ENCODE measurements around the gene CDC14A.

CDC14A gene

DNA sequence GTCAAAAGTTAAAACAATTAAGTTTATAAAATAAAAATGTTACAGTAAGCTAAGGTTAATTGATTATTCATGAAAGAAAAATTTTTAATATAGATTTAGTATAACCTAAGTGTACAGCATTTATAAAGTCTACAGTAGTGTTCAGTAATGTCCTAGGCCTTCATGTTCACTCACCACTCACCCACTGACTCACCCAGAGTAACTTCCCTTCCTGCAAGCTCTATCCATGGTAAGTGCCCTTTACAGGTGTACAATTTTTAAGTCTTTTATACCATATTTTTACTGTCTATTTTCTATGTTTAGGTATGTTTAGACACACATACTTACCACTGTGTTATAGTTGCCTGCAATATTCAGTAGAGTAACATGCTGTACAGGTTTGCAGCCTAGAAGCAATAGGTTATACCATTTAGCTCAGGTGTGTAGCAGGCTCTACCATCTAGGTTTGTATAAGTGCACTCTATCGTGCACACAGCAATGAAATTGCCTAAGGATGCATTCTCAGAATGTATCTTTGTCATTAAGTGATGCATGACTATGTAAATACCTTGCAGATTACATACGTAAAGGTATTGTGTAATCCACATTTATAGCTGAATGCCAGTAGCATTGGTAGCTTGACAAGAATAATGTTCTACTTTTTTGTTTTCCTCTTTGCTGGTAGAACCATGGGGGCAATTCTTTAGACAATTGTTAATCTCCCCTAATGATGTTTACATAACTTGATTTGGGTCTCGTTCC is 149.9 kb downstream of the CDC14A start:
- DNase-seq, result no peak

DNA sequence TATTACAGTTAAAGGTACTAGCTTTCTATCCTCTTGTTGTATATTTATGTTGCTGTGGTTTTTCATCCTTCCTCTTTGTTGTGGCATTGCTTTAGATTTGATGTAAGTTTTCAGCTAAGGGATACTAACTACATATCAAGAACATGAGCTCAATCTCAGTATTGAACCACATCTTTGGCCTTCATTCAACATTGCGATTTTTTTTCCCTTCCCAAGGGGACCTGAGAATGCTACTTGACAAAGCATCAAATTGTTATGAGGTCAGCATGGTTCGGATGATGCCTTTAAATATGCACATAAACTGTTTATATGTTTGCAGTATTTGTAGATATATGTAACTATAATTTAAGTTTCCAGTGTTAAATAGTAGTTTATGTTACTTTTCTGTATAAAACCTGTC is 153.9 kb downstream of the CDC14A start:
- no peak for DNase-seq

DNA sequence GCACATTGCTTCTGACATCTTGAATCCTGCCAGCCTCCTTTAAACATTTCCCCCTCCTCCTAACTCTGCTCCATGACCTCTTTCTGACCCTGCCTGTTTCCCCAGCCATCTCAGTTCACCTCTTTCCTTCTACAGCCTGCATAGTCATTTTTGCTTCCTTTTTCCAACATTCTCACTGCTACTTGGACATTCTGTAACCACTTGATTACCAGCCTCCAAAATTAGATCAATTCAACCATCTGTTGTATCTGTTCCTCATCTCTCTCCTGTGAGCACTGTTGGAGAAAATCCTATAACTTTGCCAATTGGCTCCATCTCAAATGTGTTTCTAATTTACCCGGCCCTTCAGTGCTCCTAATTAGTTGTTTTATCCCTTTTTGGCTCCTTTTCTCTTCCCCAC is 158.1 kb downstream of the CDC14A start:
- no peak for DNase-seq

DNA sequence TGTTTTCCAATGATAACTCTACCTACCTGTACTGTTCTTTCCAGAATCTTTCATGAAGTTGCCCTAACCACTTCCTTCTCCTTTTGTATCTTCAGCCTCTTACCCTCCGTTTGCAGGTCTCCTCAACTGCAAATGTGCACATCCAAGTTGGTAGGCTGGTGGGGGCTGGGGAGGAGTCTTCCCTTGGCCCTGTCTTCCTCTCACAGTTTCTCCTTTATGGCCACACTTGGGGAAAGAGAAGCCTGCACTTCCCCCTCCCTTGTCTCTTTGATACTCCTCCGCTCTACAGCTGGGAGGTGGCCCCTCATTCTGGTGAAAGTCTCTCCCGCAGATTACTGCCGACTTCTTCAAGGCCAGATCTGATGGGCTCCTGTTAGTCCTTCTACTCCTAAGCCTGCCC is 158.8 kb downstream of the CDC14A start:
- DNase-seq, result no peak

DNA sequence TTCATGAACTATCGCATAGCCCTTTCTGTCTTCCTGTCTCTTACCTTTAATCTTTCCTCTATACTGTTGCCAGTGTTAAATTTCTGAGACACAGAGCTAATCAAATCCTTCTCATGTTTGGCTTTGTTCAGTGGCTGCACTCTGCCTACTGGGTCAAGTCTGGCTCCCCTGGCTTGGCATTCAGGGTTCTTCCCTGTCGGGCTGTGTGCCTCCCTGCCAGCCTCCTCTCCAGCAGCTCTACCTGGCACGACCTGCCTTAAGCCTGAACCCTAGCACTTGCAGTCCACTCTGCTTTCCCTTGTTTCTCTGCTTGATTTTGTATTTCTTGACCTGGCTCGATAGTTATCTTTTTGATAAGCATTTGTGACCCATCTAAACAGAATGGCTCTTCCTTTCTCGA is 159.5 kb downstream of the CDC14A start:
- DNase-seq, result no peak

DNA sequence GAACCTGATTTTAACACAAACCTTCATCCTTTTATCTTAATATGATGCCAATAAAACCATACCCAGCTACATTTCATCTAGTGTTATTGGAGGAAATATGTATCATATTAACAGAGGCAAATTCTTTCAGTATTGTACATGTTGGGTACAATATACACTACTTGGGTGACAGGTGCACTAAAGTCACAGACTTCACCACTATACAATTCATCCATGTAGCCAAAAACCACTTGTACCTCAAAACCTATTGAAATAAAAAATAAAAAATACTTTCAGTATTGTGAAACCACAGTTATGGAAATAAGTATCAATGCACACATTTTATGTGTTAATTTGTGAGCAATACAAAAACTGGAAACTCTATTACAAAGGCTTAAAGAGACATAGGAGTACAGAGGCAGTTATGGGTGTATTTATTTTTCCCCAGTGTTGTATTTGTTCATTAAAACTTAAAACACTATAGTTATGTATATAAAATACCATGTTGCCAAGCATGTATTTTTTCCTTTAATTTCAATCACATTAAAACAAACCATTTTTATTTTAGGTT is 160.6 kb downstream of the CDC14A start:
- no peak for DNase-seq

DNA sequence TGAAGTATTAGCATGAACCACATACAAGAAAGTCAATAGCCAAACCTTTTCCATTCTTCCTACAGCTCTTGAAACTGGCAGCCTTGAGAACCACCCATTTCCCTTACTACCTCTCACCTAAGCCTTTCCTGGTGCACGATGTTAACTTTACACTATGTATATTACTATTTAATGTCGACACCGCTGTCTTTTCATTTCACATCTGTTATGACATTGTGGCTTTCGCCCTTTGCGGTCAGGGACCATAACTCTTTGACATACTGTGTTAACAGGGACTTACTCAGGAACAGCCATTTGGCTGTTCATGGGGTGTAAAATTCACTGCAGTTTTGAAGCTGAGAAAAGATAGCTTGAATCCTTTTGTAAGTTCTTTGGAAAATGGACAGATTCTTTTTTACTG is 164.6 kb downstream of the CDC14A start:
- DNase-seq, result no peak

DNA sequence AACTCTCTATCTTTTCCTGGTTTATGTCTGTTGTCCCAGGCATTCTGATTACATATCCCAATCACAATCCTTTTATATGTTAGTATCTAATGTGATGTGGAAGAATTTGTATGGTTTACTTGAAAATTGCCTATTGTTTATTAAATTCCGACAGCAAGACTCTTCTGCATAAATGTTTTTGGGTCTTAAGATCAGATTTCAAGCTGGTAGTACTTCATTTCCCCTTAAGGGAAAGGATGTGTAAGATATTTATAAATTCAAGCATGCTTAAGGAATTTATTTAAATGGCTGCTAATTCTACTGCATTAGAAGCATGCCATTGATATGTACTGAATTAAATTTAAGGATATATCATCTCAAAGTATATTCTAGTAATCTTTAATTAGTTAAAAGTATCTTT is 165.2 kb downstream of the CDC14A start:
- DNase-seq, result no peak

DNA sequence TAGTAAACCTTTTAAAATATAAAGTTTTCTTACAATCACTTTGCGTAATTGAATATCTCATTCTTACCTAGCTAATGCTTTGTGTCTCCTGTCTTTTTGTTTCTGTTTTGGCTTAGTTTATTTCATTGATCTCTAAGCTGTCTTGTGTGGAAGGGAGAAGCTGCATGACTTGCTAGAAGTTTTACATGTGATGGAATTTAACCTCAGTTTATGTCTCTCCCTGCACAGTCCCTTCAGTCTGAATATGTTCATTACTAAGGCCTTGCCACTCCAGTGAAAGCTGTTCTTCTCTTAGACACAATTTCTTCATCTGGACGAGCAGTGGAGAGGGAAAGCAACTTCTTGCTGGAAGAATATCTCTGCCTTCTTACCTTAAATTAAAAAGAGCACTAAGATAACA is 165.7 kb downstream of the CDC14A start:
- no peak for DNase-seq

DNA sequence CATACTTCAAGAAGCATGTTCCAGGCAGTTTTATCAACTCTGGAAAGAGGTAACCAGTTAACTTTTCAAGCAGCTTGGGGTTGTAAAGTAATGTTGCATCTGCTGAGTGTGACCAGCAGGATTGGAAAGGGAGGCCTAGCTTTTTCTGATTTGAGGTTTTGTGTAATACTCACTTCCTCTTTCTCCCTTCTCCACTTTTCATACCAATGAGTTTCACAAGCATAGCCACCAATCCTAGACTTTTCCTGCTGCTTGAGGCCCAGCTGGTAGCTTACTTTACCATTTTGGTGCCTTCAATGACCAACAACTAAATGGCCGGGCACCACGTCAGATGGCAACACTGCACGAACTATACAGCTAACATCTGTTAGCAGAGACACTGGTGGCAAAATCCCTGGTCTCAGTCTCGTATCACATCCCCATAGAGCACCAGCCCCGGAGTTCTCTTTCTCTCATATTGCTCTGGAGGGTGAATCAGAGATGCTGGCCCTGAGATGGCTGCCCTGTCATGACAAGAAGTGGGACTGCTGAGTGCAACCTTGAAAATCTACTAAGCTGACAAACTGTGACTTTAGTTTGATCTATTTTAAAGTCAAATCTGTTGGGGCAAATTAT is 170.8 kb downstream of the CDC14A start:
- DNase-seq, result no peak

DNA sequence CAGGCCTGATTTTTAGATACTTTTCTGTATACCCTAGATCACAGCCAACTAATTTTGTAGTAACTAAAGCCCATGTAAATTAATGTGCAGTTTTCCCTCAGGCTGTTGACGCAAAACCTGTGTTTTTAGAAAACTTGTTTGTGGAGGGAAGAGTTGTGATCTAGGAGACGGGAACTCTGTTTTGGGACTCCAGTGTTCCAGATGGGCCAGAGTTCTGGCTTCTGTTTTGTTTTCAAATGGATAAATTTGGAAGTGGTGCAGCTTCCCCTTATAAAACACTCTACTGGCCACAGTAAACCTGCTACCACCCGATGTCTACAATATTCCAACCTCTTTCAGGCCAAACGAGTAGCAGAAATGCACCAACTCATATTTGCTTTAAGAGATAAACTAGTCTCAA is 172.0 kb downstream of the CDC14A start:
- DNase-seq, result no peak

DNA sequence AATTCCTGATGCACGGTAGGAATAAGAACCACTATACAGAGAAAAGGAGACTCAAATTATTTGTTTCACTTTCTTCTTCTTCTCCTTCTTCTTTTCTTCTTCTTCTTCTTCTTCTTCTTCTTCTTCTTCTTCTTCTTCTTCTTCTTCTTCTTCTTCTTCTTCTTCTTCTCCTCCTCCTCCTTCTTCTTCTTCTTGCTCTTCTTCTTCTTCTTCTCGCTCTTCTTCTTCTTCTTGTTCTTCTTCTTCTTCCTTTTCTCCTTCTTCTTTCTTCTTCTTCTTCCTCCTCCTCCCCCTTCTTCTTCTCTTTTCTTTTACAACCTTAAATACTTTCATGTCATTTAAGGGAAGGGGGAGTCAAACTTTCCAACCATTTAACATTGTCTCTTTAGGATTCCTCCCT is 174.6 kb downstream of the CDC14A start:
- DNase-seq, result no peak

DNA sequence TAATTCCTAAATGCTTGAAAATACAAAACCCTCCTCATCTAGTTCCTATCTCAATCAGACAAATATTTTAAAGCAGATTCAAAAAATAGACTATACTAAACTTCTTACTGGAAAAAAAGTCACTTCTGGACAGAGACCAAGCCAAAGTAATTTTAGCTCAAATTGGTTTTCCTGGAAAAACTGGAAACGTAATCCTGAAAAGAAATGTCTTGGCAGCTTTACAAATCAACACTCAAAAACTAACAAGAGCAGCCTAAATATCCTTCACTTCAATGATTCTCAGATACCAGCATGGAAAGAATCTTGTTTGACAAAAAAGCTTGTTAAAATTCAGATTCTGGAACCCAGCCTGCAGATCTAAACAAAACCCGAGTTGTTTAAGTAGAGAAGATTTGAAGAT is 176.6 kb downstream of the CDC14A start:
- no peak for DNase-seq

DNA sequence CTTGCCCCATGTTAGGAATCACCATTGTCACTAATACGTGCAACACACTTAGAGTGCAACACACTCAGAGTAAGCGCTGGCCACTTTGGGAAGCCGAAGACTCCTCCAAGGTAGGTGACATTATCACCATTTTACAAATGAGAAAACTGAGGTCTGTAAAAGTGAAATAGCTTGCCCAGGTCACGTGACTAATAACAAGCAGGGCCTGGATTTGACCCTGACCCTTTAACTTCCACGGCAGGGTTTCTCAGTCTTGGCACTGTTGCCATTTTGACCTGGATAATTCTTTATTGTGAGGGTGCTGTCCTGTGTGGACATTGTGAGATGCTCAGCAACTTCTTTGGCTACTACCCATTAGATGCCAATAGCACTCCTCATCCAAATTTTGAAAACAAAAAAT is 177.8 kb downstream of the CDC14A start:
- DNase-seq, result no peak

DNA sequence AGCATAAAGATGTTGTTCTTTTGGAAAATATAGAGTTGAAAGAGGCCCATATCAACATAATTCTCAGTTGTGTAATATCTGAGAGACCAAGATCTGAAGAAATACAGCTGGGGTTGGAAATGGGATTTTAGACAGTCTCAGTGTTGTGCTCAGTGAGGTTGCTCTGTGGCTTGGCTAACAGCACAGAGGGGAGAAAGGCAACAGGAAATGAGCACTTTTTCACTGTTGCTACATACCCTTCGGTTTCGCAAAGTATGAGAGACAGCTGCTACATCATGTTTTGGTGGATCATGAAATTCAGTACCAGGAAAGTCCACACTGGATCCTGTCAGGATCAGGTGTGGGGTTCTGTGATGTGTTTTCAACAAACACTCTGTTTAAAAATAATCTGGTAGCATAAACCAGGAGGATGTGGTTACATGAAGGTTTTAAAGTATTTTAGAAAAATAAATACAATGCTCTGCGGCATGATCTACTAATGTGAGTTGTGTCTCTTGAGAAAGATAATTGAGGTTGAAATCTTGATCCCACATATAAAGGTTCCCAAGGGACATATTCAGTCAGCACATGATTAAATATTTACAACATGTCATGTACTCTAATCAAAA is 178.7 kb downstream of the CDC14A start:
- no peak for DNase-seq

DNA sequence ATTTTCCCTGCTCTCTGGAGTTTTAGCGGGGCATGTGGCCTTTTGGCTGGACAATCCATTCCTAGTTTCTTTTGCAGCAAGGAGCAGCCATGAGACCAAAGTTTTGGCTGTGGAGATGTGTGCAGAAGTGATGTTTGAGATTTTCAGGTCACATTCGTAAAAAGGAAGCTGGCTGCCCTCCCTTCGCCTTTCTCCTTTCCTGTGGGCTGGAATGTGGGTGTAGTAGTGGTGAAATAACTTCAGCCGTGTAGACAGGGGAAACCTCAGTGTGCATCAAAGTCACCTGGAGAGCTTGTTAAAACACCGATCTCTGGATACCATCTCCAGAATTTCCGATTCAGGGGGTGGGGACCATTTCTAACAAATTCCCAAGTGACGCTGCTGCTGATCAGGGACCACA is 180.3 kb downstream of the CDC14A start:
- no peak for DNase-seq

DNA sequence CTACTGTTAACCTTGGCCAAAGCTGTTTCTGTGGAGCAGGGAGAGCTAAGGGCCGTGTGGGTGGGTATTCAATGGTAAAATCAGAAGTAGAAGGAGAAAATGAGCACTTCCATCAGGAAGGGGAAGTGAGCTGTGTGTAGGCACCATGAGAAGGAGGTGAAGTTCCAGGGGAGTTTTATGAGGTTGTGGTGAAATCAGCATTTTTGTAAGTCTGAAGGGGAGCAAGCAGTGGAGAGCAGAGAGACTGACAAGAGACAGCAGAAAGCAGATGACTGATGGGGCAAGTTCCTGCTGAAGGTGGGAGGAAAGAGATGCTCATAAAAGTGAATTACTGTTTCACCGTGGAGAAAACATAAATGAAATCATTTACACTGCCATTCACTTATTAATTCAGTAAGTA is 183.0 kb downstream of the CDC14A start:
- DNase-seq, result no peak

DNA sequence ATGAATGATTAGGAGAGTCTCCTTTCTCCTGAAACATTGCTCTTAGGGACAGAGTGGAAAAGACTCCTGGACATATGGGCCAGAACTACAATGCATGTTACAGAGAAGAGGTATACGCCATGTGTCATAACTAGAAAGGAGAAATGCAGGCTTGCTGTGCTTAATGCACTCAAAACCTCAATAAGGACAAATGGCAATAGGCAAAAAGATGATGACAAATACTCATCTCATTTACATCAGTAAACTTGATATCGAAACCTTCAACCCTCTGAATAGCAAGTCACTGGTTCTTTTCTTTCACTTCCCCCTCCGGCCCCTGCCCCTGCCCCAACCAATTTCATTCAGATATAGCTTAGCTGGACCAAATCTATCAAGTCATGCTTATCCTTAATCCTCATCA is 183.7 kb downstream of the CDC14A start:
- DNase-seq, result no peak

DNA sequence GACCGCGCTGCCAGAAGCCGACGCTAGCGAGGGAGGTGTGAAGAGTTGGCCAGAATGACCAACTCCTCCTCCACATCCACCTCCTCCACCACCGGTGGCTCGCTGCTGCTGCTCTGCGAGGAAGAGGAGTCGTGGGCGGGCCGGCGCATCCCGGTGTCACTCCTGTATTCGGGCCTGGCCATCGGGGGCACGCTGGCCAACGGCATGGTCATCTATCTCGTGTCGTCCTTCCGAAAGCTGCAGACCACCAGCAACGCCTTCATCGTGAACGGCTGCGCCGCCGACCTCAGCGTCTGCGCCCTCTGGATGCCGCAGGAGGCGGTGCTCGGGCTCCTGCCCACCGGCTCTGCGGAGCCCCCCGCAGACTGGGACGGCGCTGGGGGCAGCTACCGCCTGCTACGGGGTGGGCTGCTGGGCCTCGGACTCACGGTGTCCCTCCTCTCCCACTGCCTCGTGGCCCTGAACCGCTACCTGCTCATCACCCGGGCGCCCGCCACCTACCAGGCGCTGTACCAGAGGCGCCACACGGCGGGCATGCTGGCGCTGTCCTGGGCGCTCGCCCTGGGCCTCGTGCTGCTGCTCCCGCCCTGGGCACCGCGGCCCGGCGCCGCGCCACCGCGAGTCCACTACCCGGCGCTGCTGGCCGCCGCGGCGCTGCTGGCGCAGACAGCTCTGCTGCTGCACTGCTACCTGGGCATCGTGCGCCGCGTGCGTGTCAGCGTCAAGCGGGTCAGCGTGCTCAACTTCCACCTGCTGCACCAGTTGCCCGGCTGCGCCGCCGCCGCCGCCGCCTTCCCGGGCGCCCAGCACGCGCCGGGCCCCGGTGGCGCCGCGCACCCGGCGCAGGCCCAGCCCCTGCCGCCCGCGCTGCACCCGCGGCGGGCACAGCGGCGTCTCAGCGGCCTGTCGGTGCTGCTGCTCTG is 186.9 kb downstream of the CDC14A start:
- peak; percentile 40 for DNase-seq

DNA sequence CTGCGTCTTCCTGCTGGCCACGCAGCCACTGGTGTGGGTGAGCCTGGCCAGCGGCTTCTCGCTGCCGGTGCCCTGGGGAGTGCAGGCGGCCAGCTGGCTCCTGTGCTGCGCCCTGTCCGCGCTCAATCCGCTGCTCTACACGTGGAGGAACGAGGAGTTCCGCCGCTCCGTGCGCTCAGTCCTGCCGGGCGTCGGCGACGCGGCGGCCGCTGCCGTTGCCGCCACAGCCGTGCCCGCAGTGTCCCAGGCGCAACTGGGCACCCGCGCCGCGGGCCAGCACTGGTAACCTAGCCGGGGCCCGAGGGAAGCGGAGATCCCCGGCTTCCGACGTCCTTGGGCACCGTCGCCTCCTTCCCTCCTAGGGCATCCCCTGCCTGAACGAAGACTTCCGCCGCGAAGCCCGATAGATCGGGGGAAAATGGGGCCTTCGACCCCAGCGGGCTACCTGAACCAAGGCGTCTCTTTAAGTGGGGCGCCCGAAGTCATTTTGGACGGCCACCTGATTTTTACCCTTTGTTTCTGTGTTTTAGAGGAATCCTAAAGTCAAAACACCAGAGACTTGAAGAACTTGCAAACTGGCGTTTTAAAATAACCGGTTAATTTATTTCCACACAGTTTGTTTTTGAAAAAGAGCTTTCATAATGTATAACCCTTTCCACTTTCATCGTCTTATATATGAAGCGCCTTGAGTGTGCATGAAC is 187.7 kb downstream of the CDC14A start:
- peak; percentile 40 for DNase-seq

DNA sequence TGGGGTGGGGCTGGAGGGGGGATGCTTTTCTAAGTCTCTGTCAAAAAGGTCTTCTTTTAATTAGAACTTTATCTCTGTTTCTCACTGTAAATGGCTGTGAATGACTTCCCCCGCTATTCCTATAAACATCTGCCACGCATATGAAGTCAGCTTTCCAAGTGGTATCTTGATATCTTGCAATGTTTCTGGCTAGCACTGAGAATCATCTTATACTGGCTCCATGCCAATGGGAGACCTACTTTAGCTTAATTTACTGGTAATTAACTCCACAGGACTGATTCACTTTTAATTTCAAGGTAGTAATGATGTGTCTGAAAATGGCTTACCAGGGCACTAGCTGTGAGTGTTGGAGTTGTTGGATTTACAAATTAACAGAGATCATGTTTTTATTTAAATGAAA is 190.0 kb downstream of the CDC14A start:
- peak; percentile 46 for DNase-seq

DNA sequence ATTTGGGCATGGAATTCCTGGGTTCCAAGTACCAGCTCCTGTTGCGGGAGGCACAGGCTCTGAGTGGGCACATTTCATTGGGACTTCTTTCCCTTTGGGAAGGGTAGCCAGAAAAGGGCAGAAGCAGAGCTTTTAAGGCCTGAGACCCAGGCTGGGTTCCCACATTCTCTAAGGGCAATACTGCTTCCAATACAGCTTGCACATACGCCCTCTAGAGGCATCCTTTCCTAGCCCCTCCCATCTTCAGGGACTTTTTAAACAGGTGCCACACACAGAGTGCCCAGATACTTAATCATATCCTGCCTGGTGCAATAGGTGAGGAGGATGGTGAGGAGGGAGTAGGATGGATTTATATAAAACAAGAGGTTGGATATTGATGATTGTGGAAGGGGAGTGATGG is 191.3 kb downstream of the CDC14A start:
- DNase-seq, result peak; percentile 65

DNA sequence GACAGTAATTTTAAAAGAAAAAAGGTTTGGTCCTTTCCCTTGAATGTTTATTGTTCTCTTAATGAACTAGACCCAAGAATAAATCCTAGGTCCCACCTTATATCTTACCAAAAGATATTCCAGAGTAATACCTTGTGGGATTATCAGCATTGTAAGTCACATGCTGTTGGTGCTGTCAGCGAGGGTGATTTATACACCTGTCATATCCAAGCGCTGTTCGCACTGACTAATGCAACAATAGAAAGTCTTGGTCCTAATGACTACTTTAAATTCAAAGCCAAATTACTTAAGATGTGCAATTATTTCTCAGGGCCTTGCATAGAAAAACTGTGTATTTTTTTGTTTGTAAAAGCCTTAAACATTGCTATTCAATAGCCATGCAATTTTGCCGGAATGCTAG is 192.5 kb downstream of the CDC14A start:
- peak; percentile 31 for DNase-seq
